GM18526 (cell line): ENCODE results near the gene DUSP12.
A peak's percentile ranks its signal among the peaks of the same experiment; 100 is the strongest.

Source experiments
- POLR2A ChIP-seq: IDR thresholded peaks from 3 replicates; pipeline ENCODE4 v1.6.1; 2011; ENCODE audit not compliant: insufficient read length; ENCODE audit errors: extremely low read depth

Gene DUSP12, protein sequence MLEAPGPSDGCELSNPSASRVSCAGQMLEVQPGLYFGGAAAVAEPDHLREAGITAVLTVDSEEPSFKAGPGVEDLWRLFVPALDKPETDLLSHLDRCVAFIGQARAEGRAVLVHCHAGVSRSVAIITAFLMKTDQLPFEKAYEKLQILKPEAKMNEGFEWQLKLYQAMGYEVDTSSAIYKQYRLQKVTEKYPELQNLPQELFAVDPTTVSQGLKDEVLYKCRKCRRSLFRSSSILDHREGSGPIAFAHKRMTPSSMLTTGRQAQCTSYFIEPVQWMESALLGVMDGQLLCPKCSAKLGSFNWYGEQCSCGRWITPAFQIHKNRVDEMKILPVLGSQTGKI

DNA sequence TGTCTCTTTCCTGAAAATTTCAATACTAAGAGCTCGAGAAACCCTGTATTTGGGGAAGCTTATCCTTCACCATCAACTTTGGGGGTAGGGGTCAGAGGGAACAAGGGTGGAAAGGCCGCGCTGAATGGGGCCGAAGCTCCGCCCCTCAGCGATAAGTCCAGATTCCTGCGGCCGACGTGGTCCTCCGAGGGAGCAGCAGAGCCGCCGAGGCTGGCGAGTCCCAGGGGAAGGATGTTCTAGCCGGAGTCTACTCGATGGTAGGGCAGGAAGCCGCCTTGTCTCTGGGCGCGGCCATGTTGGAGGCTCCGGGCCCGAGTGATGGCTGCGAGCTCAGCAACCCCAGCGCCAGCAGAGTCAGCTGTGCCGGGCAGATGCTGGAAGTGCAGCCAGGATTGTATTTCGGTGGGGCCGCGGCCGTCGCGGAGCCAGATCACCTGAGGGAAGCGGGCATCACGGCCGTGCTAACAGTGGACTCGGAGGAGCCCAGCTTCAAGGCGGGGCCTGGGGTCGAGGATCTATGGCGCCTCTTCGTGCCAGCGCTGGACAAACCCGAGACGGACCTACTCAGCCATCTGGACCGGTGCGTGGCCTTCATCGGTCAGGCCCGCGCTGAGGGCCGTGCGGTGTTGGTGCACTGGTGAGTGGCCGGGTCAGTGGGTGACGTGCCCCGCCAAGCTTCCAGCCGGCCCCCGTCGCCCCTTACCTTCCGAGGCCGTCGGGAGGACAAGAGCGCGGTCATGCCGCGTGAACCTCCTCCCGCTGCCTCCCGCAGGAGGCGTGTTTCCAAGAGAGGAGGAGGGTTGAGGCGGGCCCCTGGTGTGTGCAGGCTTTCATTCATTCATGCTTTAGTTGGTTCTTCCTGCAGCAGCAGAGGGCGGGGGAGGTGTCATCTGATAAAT lies at the start of gene DUSP12:
TSS of gene DUSP12 (plus strand) at position 278 of the 899 bp plus-strand sequence. CDS start at position 294, 16 bp downstream.
- peak; percentile 83 for TF ChIP-seq POLR2A

DNA sequence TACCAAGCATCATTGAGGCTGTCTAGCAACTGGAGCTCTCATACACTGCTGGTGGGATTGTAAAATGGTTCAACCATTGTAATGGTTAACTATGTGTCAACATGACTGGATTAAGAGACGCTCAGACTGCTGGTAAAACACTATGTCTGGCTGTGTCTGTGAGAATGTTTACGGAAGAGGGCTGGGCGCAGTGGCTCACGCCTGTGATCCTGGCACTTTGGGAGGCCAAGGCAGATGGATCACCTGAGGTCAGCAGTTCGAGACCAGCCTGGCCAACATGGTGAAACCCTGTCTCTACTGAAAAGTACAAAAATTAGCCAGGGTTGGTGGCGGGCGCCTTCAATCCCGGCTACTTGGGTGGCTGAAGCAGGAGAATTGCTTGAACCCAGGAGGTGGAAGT lies 47.3 kb upstream of the DUSP12 start:
- TF ChIP-seq POLR2A, result no peak

GRCh38 chr1:161705537-161705936 lies 44.0 kb upstream of the DUSP12 start:
- no peak for TF ChIP-seq POLR2A

DNA sequence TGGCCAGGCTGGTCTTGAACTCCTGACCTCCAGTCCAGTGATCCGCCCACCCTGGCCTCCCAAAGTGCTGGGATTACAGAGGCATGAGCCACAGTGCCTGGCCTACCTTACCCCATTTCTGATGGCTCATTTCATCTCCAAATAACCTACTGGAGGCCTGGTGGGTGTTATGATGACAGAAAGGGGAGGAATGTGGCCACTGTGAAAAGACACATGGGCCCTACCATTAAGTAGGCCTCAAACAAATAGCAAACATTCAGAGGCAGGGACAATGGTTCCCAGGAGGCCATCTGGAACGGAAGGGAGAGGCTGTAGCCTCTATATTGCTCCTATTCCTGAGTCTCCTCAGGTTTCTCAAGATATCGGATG lies 43.5 kb upstream of the DUSP12 start:
- no peak for TF ChIP-seq POLR2A

- peak; percentile 64 for TF ChIP-seq POLR2A
These were observed 42.9 kb upstream of the DUSP12 start, which contains the start of gene FCRLA for GRCh38 chr1:161706482-161707347. TSS of gene FCRLA (plus strand) at chr1:161707229. CDS start at chr1:161707265, 36 bp downstream.

DNA sequence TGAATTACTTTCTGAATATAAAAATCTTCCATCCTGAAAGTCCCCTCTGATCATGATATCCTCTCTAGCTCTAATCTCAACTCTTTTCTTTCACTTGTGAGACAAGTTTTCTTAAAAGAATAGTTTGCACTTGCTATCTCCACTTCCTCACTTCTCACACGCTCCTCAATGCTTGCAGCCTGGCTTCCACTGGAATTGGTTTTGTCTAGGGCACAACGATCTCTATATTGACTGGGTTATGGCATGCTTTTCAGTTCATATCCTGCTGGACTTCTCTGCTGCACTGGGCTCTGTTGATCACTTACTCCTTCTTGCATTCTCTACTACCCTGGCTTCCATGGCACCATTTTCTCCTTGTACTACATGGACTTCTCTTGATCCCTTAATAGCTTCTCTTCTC lies 42.1 kb upstream of the DUSP12 start:
- no peak for TF ChIP-seq POLR2A

GRCh38 chr1:161709373-161709772 lies 40.2 kb upstream of the DUSP12 start:
- TF ChIP-seq POLR2A, result no peak

- no peak for TF ChIP-seq POLR2A
These were observed 39.0 kb upstream of the DUSP12 start for GRCh38 chr1:161710560-161710959.

DNA sequence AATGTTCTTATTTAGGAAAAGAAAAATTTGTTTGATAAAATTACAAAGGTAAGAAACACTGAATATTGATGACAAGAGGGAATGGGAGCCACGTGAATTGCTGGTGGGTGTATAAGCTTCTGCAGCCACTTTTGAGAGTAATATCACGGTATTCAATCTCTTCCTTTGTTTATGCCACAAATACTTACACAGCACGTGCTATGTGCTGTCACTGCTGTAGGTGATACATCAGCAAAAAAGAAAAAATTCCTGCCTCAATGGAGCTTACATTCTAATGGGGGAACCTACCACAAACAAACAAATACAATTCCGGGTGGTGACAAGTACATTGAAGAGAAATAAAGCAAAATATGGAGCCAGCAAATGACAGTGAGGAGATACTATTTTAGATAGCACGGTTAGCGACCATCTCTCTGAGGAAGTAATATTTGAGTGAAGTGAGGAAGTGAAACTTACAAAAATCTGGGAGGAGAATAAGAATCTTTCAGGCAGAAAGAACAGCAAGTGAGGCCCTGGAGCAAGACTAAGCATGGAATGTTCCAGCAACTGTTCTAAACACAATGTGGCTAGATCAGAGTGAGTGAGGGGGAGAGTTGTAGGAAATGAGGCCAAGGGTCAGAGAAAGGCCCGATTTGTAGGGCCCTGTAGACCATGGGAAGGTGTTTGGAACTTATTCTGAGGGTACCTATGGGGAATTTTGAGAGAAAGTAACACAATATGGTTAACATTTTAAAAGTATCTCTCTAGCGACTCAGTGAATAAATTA lies 30.8 kb upstream of the DUSP12 start:
- no peak for TF ChIP-seq POLR2A

DNA sequence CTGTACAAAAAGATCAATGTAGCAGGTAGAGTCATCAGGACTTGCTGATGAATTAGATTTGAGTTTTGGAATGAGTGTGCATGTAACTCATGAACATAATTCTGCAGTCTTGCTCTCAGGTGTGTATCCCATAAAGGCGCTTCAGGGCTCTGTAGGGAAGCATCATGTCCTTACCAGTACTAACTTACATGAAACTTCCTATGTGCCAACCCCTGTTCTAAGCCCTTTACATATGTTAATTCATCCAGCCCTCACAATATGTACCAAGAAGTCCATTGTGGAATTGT lies 30.3 kb upstream of the DUSP12 start:
- TF ChIP-seq POLR2A, result no peak

- TF ChIP-seq POLR2A, result no peak
These were observed 29.2 kb upstream of the DUSP12 start for GRCh38 chr1:161720422-161720821.

GRCh38 chr1:161720956-161721737 lies 28.4 kb upstream of the DUSP12 start, which contains the start of gene FCRLB:
TSS of gene FCRLB (plus strand) at chr1:161721544. CDS start at chr1:161722673, 1,129 bp downstream.
- TF ChIP-seq POLR2A, result no peak

- TF ChIP-seq POLR2A, result no peak
These were observed 27.7 kb upstream of the DUSP12 start for GRCh38 chr1:161721738-161722343.

DNA sequence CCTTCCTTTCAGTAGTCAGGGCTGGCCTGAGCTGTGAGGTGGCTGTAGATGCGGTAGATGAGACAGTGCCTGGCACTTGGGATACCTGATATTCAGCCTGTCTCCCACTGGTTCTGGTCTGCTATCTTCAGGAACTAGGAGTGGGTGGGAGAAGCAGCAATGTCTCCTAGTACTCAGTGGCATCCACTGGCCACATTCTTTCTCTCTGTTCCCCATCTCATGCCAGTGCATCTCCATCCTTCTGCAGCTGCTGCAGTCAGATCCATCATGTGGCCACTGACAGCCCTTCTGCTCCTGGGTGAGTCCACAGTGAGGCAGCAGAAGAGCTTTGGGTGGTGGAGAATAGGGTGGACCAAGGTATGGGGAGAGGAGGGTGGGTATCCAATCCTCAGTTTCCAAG lies 27.2 kb upstream of the DUSP12 start:
- no peak for TF ChIP-seq POLR2A
